ENCODE measurements around the gene KLF5. TPM values are rescaled to one million over a fixed set of nuclear protein-coding genes. Genes with fewer than 3 reads are reported as not detected.
"Not testable (repeated sequence)": the region's sequence is repeated elsewhere in the genome, so short reads cannot be mapped to it uniquely, and the experiment has no call there.

Gene KLF5
- total RNA-seq, 2 experiments from 2014 or later = 1.6 to 2.3 TPM

- DNase-seq; H3K27ac Mint-ChIP-seq; ATAC-seq; CTCF ChIA-PET; H3K9me3 Mint-ChIP-seq (ENCODE audit: low read depth); H3K4me3 Mint-ChIP-seq; H3K36me3 Mint-ChIP-seq; H3K4me1 Mint-ChIP-seq; H3K27me3 Mint-ChIP-seq: not testable (repeated sequence)
Observed at GRCh38 chr13:73048615-73049014, 10.2 kb upstream of the KLF5 start.

- no peaks in the 10 kb centered on the region for H3K36me3 Mint-ChIP-seq
Observed at GRCh38 chr13:73054712-73055111, 4.1 kb upstream of the KLF5 start.

DNA sequence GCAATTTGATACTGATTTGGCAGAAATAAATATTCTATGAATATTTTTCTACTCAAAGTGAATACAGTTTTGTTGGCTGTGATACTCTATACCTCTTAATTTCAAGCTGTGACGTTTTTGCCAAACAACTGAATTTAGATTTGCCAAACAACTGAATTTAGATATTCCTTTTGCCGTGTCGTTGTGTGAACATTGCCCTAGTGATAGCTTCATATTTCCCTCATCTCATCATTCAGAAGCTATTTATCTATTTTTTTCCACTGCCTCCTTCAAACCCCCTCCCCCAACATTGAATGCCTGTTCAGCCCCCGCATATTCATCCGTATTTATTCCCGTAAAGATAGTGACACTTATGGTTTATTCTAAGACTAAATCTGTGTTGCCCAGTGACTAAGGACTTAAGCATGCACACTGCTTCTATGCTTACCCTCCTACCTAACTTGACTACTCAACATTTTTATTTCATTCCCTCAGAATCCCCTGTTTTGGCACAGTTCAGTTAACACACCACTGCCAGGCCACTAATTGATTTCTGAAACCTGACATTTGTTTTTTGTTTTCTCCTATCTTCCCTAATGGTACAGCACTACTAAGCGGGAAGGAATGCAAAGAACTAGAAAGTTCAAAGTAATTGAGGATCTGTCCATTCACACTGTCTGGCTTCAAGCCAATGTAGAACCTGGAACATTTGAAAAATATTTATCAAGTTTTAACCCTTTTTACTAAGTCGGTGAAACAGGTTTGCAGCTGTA is 2.8 kb upstream of the KLF5 start:
- no peaks in the 10 kb centered on the region for H3K36me3 Mint-ChIP-seq
- ATAC-seq (no peak), DNase-seq (no peak)
- H3K4me1 Mint-ChIP-seq = peaks cover 18% of the 10 kb centered on the region
- no peak overlapping the region for H3K4me3 Mint-ChIP-seq
- H3K27ac Mint-ChIP-seq = no peak overlapping the region
- CTCF ChIA-PET = interaction anchor here (0.8 kb wide), 1 partner anchor 112 kb away, joined by 3 read pairs; no protein-coding TSS in a partner anchor
- H3K27me3 Mint-ChIP-seq = peaks cover 44% of the 10 kb centered on the region
- no peaks in the 10 kb centered on the region for H3K9me3 Mint-ChIP-seq (ENCODE audit: low read depth)

More at GRCh38 chr13:73054712-73055111, 4.1 kb upstream of the KLF5 start:
- DNase-seq = no peak
- H3K27ac Mint-ChIP-seq = no peak overlapping the region
- H3K9me3 Mint-ChIP-seq (ENCODE audit: low read depth) = no peaks in the 10 kb centered on the region
- CTCF ChIA-PET = no interaction called here
- ATAC-seq = no peak
- no peak overlapping the region for H3K4me3 Mint-ChIP-seq
- peaks cover 10% of the 10 kb centered on the region for H3K4me1 Mint-ChIP-seq
- peaks cover 32% of the 10 kb centered on the region for H3K27me3 Mint-ChIP-seq

- CTCF ChIA-PET = no interaction called here
- Mint-ChIP-seq H3K27ac (no peak overlapping the region), H3K27me3 (peaks cover 47% of the 10 kb centered on the region), H3K36me3 (no peaks in the 10 kb centered on the region), H3K4me1 (peaks cover 21% of the 10 kb centered on the region), H3K4me3 (no peak overlapping the region), H3K9me3 (ENCODE audit: low read depth) (no peaks in the 10 kb centered on the region)
- no peak for DNase-seq
- no peak for ATAC-seq
Observed at GRCh38 chr13:73056565-73056962, 2.2 kb upstream of the KLF5 start.

GRCh38 chr13:73057284-73058063 is 1.3 kb upstream of the KLF5 start:
- no peak overlapping the region for H3K27ac Mint-ChIP-seq
- H3K9me3 Mint-ChIP-seq (ENCODE audit: low read depth) = no peaks in the 10 kb centered on the region
- H3K4me3 Mint-ChIP-seq = no peak overlapping the region
- no peak for DNase-seq
- CTCF ChIA-PET = no interaction called here
- peaks cover 52% of the 10 kb centered on the region for H3K27me3 Mint-ChIP-seq
- ATAC-seq = no peak
- H3K4me1 Mint-ChIP-seq = peaks cover 21% of the 10 kb centered on the region
- H3K36me3 Mint-ChIP-seq = peaks cover 1% of the 10 kb centered on the region

DNA sequence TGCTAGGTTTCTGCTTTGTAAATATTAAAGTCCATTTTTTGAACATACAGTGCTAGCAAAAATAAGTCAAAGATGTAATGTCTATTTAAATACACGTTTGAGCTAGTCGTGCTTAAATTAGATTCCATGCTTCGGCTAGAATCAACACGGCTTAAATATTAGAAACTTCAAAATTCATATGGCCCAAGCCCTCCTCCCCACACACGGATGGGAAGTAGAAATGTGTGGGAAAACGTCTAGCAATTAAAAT is 816 bp upstream of the KLF5 start:
- Mint-ChIP-seq H3K4me1 (peaks cover 21% of the 10 kb centered on the region), H3K4me3 (peak overlapping the region; percentile 77), H3K27ac (no peak overlapping the region), H3K36me3 (peaks cover 3% of the 10 kb centered on the region), H3K9me3 (ENCODE audit: low read depth) (no peaks in the 10 kb centered on the region), H3K27me3 (peaks cover 52% of the 10 kb centered on the region)
- ATAC-seq (no peak), DNase-seq (no peak)
- CTCF ChIA-PET = interaction anchor here (0.7 to 1.6 kb wide), 4 partner anchors 11 to 653 kb away, joined by 3 to 5 read pairs (median 3); no protein-coding TSS in a partner anchor

DNA sequence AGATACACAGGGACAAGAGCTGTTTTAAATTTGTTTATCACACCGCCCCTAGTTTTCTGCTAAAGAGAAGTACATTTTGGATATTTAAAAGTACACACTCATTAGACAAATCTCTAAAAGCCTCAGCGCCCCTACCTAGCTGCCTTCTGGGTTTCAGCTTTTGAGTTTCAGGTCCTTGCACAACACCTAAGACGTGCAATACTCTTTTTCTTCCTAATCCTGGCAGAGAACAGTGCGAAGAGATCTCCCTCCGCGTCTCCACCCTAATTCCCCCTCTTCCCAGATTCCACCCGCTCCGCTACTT is 421 bp upstream of the KLF5 start:
- Mint-ChIP-seq H3K36me3 (peaks cover 3% of the 10 kb centered on the region), H3K9me3 (ENCODE audit: low read depth) (no peaks in the 10 kb centered on the region), H3K27ac (peak overlapping the region; percentile 79), H3K4me1 (peaks cover 21% of the 10 kb centered on the region), H3K4me3 (peak overlapping the region; percentile 77), H3K27me3 (peaks cover 52% of the 10 kb centered on the region)
- DNase-seq (no peak), ATAC-seq (no peak)
- CTCF ChIA-PET = interaction anchor here (0.7 to 1.6 kb wide), 4 partner anchors 10 to 652 kb away, joined by 3 to 5 read pairs (median 3); no protein-coding TSS in a partner anchor

DNA sequence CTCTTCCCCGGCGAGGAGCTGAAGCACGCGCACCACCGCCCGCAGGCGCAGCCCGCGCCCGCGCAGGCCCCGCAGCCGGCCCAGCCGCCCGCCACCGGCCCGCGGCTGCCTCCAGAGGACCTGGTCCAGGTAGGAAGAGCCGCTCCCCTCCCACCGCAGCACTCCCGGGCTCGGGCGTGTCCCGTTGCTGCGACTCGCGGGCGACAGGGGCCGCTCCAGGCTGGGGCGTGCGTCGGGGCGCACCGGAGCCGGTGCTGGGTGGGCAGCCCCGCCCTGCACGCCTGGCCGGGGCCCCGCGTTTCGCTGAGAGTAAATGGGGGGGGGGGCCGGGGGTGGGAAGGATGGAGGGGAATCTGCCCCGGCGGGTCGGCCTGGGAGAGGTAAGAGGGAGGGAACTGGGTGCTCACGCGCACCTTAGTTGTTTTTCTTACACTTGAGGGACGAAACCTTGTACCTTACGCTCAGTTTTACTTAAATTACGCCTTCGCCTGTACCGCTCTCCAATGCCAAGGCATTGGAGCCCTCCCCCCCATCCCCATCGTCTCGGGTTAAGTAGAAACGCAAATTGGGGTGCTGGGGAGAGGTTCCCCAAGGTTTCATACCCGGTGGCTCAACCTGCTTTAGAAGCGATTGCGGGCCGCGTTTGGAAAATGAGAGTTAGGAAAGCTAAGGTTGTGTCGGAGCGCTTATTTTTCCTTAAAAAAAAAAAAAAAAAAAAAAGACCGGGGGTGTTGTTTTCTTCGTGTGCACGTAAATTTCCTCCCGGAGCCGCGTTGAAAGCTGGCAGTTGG is 850 bp downstream of the KLF5 start:
- Mint-ChIP-seq H3K27ac (no peak overlapping the region), H3K4me1 (peaks cover 21% of the 10 kb centered on the region), H3K9me3 (ENCODE audit: low read depth) (no peaks in the 10 kb centered on the region), H3K4me3 (peak overlapping the region; percentile 71), H3K27me3 (peaks cover 52% of the 10 kb centered on the region), H3K36me3 (peaks cover 3% of the 10 kb centered on the region)
- DNase-seq (peak; percentile 64), ATAC-seq (peak; percentile 34)
- CTCF ChIA-PET = interaction anchor here (0.6 to 1.6 kb wide), 3 partner anchors 146 to 722 kb away, joined by 3 to 5 read pairs (median 3); no protein-coding TSS in a partner anchor

DNA sequence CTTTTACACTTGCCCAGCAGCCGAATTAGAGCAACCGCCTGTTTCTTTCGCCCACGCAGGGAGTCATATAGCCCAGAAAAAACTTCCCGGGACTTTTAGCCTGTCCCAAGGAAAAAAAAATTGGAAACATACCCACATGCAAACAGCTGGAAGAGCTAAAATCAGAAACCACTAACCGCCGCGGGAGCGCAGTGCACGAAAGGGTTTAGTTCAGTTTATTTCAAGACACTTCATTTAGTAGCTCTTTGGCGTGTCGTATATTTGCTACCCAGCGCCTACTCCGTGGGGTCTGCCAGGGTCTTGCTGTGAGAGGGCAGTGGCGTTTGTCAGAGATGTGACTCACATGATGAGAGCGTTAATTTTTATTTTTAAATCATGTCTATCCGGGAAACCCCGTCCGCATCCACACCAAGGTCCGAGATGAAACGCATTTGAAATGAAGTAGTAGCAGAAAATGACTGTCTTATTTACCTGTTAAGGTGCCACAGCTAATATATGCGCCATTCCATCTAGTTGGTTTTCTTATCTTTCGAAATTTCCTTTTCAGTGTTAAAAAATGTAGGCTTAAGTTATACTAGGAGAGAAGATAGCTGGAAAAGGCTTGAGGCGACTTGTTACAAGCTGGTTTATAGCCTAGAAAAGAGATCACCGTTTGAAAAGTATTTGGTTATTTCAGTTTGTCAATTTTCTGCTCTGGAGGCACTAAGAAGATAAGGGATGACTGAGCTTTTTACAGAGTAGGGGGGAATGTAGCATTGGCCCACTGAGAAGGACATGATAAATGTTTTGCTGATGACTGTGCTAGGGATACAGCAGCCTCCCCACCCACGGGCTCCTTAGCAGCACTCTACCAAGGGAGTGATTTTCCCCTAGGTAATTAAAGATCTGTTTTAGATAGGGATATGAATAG is 1.7 kb downstream of the KLF5 start:
- CTCF ChIA-PET = interaction anchor here (0.7 kb wide), 2 partner anchors 9 to 721 kb away, joined by 3 read pairs; no protein-coding TSS in a partner anchor
- Mint-ChIP-seq H3K4me1 (peaks cover 21% of the 10 kb centered on the region), H3K27ac (no peak overlapping the region), H3K36me3 (peaks cover 3% of the 10 kb centered on the region), H3K27me3 (peaks cover 49% of the 10 kb centered on the region), H3K9me3 (ENCODE audit: low read depth) (no peaks in the 10 kb centered on the region), H3K4me3 (peak overlapping the region; percentile 71)
- no peak for ATAC-seq
- DNase-seq = no peak

DNA sequence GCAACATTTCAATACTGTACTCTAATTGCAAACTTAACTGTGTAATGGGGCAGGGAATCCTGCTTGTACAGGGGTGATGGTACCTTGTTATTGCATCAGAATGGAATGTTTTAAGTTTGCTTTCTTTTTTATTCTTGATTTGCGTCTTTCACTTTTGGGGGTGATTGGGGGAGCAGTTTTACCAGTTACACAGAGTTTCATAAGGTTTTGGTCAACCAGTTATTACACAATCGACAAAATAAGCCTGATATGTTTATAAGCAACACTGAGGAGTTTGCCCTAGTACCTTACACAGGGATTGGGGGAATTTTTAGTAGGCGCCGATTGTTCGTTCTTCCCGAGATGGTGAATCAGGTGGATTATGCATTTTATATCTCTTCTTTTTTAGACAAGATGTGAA is 2.7 kb downstream of the KLF5 start:
- Mint-ChIP-seq H3K27me3 (peaks cover 40% of the 10 kb centered on the region), H3K9me3 (ENCODE audit: low read depth) (no peaks in the 10 kb centered on the region), H3K4me1 (peaks cover 21% of the 10 kb centered on the region), H3K4me3 (no peak overlapping the region), H3K36me3 (peaks cover 3% of the 10 kb centered on the region), H3K27ac (no peak overlapping the region)
- CTCF ChIA-PET = no interaction called here
- DNase-seq = no peak
- no peak for ATAC-seq

DNA sequence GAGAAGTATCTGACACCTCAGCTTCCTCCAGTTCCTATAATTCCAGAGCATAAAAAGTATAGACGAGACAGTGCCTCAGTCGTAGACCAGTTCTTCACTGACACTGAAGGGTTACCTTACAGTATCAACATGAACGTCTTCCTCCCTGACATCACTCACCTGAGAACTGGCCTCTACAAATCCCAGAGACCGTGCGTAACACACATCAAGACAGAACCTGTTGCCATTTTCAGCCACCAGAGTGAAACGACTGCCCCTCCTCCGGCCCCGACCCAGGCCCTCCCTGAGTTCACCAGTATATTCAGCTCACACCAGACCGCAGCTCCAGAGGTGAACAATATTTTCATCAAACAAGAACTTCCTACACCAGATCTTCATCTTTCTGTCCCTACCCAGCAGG is 3.1 kb downstream of the KLF5 start:
- H3K27ac Mint-ChIP-seq = no peak overlapping the region
- DNase-seq = no peak
- CTCF ChIA-PET = no interaction called here
- H3K27me3 Mint-ChIP-seq = peaks cover 39% of the 10 kb centered on the region
- H3K4me3 Mint-ChIP-seq = no peak overlapping the region
- H3K36me3 Mint-ChIP-seq = peaks cover 3% of the 10 kb centered on the region
- H3K4me1 Mint-ChIP-seq = peaks cover 21% of the 10 kb centered on the region
- ATAC-seq = no peak
- H3K9me3 Mint-ChIP-seq (ENCODE audit: low read depth) = no peaks in the 10 kb centered on the region

DNA sequence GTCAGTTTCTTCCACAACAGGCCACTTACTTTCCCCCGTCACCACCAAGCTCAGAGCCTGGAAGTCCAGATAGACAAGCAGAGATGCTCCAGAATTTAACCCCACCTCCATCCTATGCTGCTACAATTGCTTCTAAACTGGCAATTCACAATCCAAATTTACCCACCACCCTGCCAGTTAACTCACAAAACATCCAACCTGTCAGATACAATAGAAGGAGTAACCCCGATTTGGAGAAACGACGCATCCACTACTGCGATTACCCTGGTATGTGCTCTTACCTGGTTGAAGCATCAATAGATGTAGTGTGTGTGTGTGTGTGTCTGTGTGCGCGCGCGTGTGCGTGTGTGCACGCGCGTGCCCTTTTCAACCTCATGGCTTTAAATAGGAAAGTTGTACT is 3.7 kb downstream of the KLF5 start:
- H3K9me3 Mint-ChIP-seq (ENCODE audit: low read depth) = no peaks in the 10 kb centered on the region
- peaks cover 35% of the 10 kb centered on the region for H3K27me3 Mint-ChIP-seq
- peaks cover 3% of the 10 kb centered on the region for H3K36me3 Mint-ChIP-seq
- H3K4me3 Mint-ChIP-seq = no peak overlapping the region
- DNase-seq (no peak), ATAC-seq (no peak)
- CTCF ChIA-PET = no interaction called here
- no peak overlapping the region for H3K27ac Mint-ChIP-seq
- peaks cover 21% of the 10 kb centered on the region for H3K4me1 Mint-ChIP-seq

- peaks cover 28% of the 10 kb centered on the region for H3K27me3 Mint-ChIP-seq
- H3K36me3 Mint-ChIP-seq = peaks cover 3% of the 10 kb centered on the region
- CTCF ChIA-PET = no interaction called here
- no peaks in the 10 kb centered on the region for H3K9me3 Mint-ChIP-seq (ENCODE audit: low read depth)
- H3K4me1 Mint-ChIP-seq = peaks cover 19% of the 10 kb centered on the region
- no peak overlapping the region for H3K27ac Mint-ChIP-seq
- ATAC-seq (no peak), DNase-seq (no peak)
- H3K4me3 Mint-ChIP-seq = no peak overlapping the region
Observed at GRCh38 chr13:73063166-73063565, 4.4 kb downstream of the KLF5 start.
